Suprapubic skin (tissue), 4 donors: ENCODE measurements around the gene GRAMD1A. TPM values are rescaled to one million over a fixed set of nuclear protein-coding genes. Genes with fewer than 3 reads are reported as not detected.

ENCODE experiments used
- DNase-seq, 2 donors: peaks; one replicate each; pipeline ENCODE4 v3.0.0-alpha.2; 2019; ENCODE audit warnings: low spot score in 2 of 2
- H3K27ac ChIP-seq: fragments of 200-600 bp; sonication (generic); one replicate; pipeline ENCODE4 v1.5.1; 2019
- H3K27me3 ChIP-seq: fragments of 200-600 bp; sonication (generic); one replicate; pipeline ENCODE4 v1.5.1; 2019
- H3K36me3 ChIP-seq: fragments of 200-600 bp; sonication (generic); one replicate; pipeline ENCODE4 v1.5.1; 2019
- H3K4me1 ChIP-seq: fragments of 200-600 bp; sonication (generic); one replicate; pipeline ENCODE4 v1.5.1; 2019
- H3K4me3 ChIP-seq: fragments of 200-600 bp; sonication (generic); one replicate; pipeline ENCODE4 v1.5.1; 2019; ENCODE audit warnings: mild to moderate bottlenecking
- H3K9me3 ChIP-seq: fragments of 200-600 bp; sonication (generic); one replicate; pipeline ENCODE4 v1.5.1; 2019
- EP300 ChIP-seq: sonication (generic); formaldehyde crosslinking; IDR thresholded peaks from one replicate; pipeline ENCODE4 v1.6.1; 2017; ENCODE audit warnings: antibody characterized with exemption
- POLR2A ChIP-seq, 2 donors: fragments of 450-650 bp; IDR thresholded peaks; one replicate each; pipeline ENCODE4 v1.6.1; 2017; ENCODE audit warnings: antibody characterized with exemption in 2 of 2, mild to moderate bottlenecking in 2 of 2, moderate library complexity in 2 of 2
- POLR2AphosphoS5 ChIP-seq, 3 donors: sonication (generic); formaldehyde crosslinking; IDR thresholded peaks; one replicate each; pipeline ENCODE4 v1.6.1; 2017; ENCODE audit warnings: antibody characterized with exemption in 3 of 3
- WGBS: methylation state at CpG from one replicate; pipeline ENCODE4 v1.1.5; 2018; 5-methylcytosine and 5-hydroxymethylcytosine counted together
- total RNA-seq, 4 donors: library from RNA; depleted of rRNA; stranded (reverse); fragments of >200 nt; gene quantifications; one replicate each; pipeline ENCODE4 v1.1.0, GENCODE V29; 2016
- TF ChIP-seq, protein P1 (sequence below), 2 donors: fragments of 200-600 bp in 1 of 2; fragments of 450-650 bp in 1 of 2; sonication (generic) in 1 of 2; IDR thresholded peaks; one replicate each; pipeline ENCODE4 v1.5.1; 2016 to 2019; ENCODE audit warnings: antibody characterized with exemption in 2 of 2, mild to moderate bottlenecking in 1 of 2, moderate library complexity in 1 of 2

GRAMD1A gene
- total RNA-seq, 4 donors from 2014 or later: 16.3 to 38.7 (median 20.8) TPM

DNA sequence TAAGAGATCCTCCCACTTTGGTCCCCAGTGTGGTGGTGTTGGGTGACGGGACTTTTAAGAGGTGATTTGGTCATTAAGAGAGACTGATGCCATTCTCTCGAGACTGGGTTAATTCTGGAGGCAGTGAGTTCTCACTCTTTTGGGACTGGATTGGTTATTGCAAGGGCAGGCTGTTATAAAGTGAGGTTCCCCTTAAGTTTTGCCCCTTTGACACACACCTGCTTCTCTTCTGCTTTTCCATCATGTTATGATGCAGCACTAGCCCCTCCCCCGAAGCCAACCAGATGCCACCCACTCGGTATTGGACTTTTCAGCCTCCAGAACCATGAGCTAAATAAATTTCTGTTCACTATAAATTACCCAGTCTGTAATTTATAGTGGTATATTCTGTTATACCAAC is 16.3 kb upstream of the GRAMD1A start:
- Histone ChIP-seq H3K9me3 (no peaks in the 10 kb centered on the region), H3K4me3 (no peak overlapping the region), H3K27ac (no peak overlapping the region), H3K4me1 (peaks cover 8% of the 10 kb centered on the region), H3K27me3 (no peaks in the 10 kb centered on the region), H3K36me3 (no peaks in the 10 kb centered on the region)
- TF ChIP-seq POLR2AphosphoS5 (IDR thresholded peaks at IDR 0.05) (no peak), POLR2A (IDR thresholded peaks at IDR 0.05) (no peak), EP300 (no peak)
- TF ChIP-seq, protein P1, sequence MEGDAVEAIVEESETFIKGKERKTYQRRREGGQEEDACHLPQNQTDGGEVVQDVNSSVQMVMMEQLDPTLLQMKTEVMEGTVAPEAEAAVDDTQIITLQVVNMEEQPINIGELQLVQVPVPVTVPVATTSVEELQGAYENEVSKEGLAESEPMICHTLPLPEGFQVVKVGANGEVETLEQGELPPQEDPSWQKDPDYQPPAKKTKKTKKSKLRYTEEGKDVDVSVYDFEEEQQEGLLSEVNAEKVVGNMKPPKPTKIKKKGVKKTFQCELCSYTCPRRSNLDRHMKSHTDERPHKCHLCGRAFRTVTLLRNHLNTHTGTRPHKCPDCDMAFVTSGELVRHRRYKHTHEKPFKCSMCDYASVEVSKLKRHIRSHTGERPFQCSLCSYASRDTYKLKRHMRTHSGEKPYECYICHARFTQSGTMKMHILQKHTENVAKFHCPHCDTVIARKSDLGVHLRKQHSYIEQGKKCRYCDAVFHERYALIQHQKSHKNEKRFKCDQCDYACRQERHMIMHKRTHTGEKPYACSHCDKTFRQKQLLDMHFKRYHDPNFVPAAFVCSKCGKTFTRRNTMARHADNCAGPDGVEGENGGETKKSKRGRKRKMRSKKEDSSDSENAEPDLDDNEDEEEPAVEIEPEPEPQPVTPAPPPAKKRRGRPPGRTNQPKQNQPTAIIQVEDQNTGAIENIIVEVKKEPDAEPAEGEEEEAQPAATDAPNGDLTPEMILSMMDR (IDR thresholded peaks at IDR 0.05): no peak
- 86% methylated on average over 4 of the region's 4 CpGs for WGBS
- DNase-seq: no peak

DNA sequence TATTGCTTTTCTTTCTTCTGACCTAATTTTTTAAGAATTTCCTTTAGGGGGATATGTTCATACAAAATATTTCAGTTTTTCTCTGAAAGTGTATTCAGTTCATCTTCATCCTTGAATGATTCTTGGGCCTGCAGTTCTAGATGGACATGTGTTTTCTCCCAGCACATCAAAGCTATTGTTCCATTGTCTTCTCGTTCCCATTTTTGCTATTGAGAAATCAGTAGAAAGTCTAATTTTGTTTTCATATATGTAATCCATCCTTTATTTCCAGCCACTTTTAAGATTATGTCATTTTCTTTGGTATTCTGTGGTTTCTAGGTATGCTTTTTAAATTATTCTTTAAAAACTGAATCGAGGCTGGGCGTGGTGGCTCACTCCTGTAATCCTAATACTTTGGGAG is 15.8 kb upstream of the GRAMD1A start:
- no peak overlapping the region for H3K27ac ChIP-seq
- H3K9me3 ChIP-seq: no peaks in the 10 kb centered on the region
- WGBS: 93% methylated on average over 3 of the region's 3 CpGs
- H3K4me1 ChIP-seq: peaks cover 8% of the 10 kb centered on the region
- H3K4me3 ChIP-seq: no peak overlapping the region
- H3K27me3 ChIP-seq: no peaks in the 10 kb centered on the region
- H3K36me3 ChIP-seq: no peaks in the 10 kb centered on the region
- no peak for DNase-seq
- no peak for TF ChIP-seq POLR2A (IDR thresholded peaks at IDR 0.05)
- no peak for TF ChIP-seq POLR2AphosphoS5 (IDR thresholded peaks at IDR 0.05)
- no peak for TF ChIP-seq EP300
- TF ChIP-seq, protein P1 (IDR thresholded peaks at IDR 0.05): no peak

DNA sequence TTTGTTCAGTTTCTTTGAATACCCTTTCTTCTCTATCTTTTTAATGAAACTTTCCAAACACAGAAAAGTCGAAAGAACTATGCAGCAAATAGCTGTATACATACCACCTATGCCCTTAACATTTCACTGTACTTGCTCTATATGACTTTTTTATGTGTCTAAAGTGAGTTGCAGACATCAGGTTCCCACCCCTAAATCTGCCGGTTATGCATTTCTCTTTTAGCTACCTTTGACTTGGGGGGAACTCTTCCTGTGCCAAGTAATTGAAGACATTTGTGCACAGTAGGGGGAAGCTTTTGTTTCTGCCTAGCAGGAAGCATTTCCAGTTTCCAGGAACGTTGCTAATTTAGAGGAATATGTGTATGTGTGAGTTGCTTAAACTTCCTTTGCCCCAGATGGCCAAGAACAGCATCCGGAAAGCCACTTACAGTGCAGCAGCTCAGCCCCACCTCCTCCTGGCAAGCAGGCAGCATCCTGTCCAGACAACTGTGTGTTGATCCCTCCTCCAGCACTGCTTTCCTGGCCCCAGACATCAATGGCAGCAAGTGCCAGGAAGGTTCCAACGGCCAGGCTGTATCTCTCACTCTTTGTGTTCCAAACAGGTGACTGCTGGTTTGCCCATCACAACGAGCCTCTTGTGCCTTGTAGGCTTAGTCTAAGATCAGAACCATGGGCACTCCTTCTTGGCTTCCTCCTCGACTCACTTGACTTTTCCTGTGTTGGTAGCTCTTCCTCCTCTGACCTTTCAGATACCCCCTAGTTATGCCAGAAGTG is 14.7 kb upstream of the GRAMD1A start:
- H3K27ac ChIP-seq: peak overlapping the region; percentile 54
- no peaks in the 10 kb centered on the region for H3K27me3 ChIP-seq
- H3K4me3 ChIP-seq: no peak overlapping the region
- DNase-seq: peak in 1 of 2 donors; percentile 76
- peaks cover 8% of the 10 kb centered on the region for H3K4me1 ChIP-seq
- TF ChIP-seq EP300: no peak
- no peaks in the 10 kb centered on the region for H3K36me3 ChIP-seq
- H3K9me3 ChIP-seq: no peaks in the 10 kb centered on the region
- 19% methylated on average over 7 of the region's 7 CpGs for WGBS

DNA sequence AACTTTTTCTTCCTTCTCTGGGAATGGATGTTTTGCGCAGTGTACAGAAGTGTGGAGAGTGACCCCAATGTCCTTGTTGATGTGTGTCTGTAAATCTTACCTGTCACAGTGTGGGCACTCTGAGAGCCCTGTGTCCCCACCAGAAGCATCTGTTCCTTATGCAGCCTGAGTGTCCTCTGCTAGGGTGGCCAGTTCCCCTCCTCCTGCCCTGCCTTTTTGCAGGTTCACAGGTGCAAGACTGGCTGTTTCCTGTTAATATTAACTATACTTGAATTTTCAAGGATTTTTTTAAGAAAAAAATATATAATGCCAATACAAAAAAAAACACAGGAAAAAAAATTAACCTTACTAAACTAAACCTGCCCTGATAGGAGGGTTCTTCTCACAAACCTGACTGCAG is 12.0 kb upstream of the GRAMD1A start:
- no peak for TF ChIP-seq POLR2A (IDR thresholded peaks at IDR 0.05)
- TF ChIP-seq EP300: no peak
- no peak for TF ChIP-seq POLR2AphosphoS5 (IDR thresholded peaks at IDR 0.05)
- TF ChIP-seq, protein P1 (IDR thresholded peaks at IDR 0.05): no peak
- no peak overlapping the region for H3K27ac ChIP-seq
- H3K27me3 ChIP-seq: no peaks in the 10 kb centered on the region
- H3K4me3 ChIP-seq: no peak overlapping the region
- H3K4me1 ChIP-seq: peaks cover 8% of the 10 kb centered on the region
- H3K36me3 ChIP-seq: no peaks in the 10 kb centered on the region
- no peak for DNase-seq
- no peaks in the 10 kb centered on the region for H3K9me3 ChIP-seq
- 100% methylated on average over 1 of the region's 1 CpG for WGBS

DNA sequence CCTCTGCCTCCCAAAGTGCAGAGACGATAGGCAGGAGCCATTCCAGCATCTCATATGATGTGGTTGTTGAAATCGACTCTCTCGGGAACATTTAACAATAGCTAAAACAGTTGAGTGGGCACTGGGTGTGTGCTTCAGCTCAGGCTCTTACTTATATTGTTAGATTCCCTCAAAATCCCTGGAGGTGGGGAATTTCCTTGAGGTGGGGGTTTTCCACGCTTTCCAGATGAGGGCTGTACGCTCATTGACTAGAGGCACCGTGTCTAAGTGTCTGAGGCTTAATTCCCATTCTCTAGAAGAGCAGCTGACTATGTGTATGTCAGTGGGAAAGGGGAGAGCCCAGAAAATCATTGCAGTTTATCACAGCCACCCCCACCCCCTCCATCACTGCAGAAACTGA is 10.8 kb upstream of the GRAMD1A start:
- peaks cover 8% of the 10 kb centered on the region for H3K4me1 ChIP-seq
- H3K9me3 ChIP-seq: no peaks in the 10 kb centered on the region
- H3K36me3 ChIP-seq: no peaks in the 10 kb centered on the region
- H3K4me3 ChIP-seq: no peak overlapping the region
- DNase-seq: no peak
- H3K27ac ChIP-seq: no peak overlapping the region
- TF ChIP-seq POLR2A (IDR thresholded peaks at IDR 0.05) (no peak), EP300 (no peak), POLR2AphosphoS5 (IDR thresholded peaks at IDR 0.05) (no peak)
- TF ChIP-seq, protein P1 (IDR thresholded peaks at IDR 0.05): no peak
- 60% methylated on average over 6 of the region's 6 CpGs for WGBS
- no peaks in the 10 kb centered on the region for H3K27me3 ChIP-seq
